NOMO-1 treated with DMSO at 0.1 percent for 48 hours (cell line): ENCODE data around the gene HOXC9.
A peak's percentile ranks its signal among the peaks of the same experiment; 100 is the strongest.

Experiments
- DNase-seq: peaks from one replicate; lab custom pipeline; 2025; ENCODE audit not compliant: unreplicated experiment; lab: John Stamatoyannopoulos, UW

HOXC9 gene

GRCh38 chr12:54011665-54012532 is 11.9 kb downstream of the HOXC9 start:
- DNase-seq = no peak

DNA sequence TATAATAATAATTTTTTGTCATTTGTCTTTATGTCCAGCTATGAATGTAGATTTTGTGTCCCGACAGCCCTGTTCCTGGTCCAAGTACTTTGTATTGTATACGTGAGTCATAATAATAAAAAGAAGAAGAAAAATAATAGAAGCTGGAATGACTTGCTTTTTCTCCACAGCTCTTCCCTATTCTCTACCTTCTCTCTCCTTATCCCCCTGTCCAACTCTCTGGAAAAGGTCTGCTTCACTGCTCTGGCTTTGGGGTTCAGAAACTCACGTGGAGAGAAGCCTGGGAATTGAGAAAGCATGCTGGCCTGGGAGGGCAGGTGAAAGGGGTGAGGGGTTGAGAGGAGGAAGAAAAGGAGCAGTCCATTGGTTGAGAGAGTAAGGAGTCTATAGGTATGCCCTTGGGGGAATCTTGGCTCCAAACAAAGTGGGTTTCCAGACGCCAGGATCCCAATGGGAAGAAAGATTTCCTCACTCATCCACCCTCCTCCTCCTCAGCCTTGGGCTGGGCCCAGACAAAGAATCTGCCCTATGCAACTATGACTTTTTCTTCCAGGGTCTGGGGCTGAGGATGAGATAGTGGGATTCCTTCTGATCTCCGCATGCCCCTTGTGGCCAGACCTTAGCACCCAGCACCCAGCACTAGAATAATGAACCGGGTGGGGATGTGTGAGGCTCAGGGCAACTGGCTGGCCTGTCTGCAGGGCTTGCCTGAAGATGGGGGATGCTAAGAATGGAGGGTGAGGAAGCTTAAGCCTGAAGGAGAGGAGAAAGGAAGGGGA is 12.9 kb downstream of the HOXC9 start:
- no peak for DNase-seq

GRCh38 chr12:54014377-54015017 is 14.5 kb downstream of the HOXC9 start:
- DNase-seq = no peak

GRCh38 chr12:54015018-54015931 is 15.3 kb downstream of the HOXC9 start:
- no peak for DNase-seq

- no peak for DNase-seq
These were observed 16.1 kb downstream of the HOXC9 start for GRCh38 chr12:54016051-54016450.

DNA sequence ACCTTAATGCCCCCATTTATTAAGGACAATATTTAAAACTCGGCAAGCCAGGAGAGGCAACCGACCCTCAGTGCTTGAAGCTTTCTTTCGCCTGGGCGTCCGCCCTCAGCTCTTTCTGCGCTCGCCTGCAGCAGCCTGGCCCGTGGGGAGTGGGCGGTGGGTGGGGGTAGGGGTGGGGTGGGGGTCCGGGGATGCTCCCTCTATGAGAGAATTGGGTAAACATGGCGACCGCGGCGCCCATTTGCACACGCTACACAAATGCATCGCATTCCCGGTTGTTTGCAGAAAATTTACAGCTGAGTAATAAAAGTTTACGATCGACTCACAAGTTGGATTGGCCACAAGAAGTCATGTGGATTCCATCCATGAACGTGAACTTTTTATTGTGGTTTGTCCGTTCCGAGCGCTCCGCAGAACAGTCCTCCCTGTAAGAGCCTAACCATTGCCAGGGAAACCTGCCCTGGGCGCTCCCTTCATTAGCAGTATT is 16.6 kb downstream of the HOXC9 start:
- DNase-seq = no peak

GRCh38 chr12:54017027-54017788 is 17.2 kb downstream of the HOXC9 start:
- DNase-seq = no peak

DNA sequence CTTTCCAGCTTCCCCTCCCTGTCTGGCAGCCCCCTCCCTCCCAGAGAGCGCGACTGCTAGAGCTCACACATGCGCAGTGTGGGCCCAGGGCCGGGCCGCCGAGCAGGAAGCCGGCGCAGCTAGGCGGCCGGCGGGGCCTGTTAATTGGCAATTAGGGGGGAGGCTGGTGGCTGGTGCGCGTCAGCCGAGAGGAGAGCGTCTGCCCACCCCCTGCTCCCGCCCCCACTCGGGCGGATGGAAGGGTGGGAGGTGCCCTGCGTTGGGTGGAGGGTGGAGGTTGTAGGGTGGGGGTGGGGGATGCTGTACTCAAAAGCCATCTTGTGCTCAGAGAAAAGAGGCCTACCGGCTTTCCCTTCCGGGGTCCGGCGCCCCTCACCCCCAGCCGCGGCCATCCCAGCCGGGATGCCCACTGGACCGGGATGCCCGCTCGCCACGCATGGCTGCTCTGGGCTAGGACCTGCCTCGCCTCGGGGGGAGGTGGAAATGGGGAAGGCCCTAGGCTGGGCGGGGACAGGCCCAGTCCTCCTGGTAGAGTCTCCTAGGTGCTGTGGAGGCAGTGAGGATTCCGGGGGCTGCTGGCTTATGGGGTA is 18.0 kb downstream of the HOXC9 start:
- peak; percentile 85 for DNase-seq

DNA sequence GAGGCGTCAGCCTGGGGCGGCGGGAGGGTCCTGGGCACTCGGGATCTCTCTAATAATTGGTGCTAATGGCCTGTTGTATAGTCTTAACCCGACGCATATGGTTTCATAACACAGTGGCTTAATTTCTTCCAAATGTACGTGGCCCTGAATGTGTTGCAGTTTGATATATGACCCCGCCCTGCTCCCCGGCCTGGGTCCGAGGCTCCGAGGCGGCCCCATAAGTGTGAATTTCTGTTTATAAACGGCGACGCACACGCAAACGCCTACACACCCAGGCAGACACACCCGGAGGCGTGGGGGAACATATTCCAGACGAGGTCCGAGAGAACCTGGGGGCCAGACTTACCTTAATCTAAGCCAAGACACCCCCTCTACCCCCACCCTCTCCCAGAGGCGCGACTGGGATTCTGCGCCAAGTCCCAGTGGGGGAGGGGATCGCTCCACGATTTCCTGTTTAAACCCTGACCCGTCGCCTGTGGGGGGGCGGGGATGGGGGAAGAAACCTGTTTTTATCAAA is 18.6 kb downstream of the HOXC9 start:
- no peak for DNase-seq

- no peak for DNase-seq
These were observed 19.3 kb downstream of the HOXC9 start for GRCh38 chr12:54019091-54019811.

DNA sequence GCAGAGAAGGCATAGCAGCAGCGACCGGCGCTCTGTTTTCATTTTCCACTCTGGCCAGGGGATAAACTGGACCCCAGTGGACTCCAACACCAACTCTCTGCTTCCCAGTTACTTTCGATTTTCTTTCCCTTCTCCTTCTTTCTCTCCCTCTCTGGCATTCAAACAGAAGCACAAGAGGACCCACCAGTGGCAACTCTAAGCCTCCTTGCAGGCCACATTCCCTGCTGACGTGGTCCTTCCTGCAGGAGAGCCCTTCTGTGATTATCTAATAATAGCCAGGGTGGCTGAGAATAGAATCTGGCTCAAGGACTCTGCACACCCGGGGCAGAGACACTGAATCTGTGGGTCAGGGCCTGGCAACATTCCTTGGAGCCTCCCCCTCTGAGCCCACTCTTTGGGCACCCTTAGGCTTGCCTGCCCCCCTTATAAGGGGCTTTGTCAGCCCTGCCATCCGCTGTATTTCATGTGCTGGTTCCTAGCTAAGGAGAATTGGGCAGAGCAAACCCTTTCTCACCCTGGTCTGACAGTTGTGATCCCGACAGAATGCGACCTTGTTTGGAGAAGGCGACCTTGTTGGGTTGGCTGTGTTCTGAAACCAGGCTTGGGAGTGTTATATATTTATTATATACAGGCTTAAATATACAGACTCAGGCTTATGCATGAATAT is 20.1 kb downstream of the HOXC9 start:
- DNase-seq = no peak

GRCh38 chr12:54020591-54021405 is 20.8 kb downstream of the HOXC9 start:
- DNase-seq = no peak

- no peak for DNase-seq
These were observed 21.6 kb downstream of the HOXC9 start for GRCh38 chr12:54021432-54022013.

- no peak for DNase-seq
These were observed 23.3 kb downstream of the HOXC9 start for GRCh38 chr12:54022960-54023884.

DNA sequence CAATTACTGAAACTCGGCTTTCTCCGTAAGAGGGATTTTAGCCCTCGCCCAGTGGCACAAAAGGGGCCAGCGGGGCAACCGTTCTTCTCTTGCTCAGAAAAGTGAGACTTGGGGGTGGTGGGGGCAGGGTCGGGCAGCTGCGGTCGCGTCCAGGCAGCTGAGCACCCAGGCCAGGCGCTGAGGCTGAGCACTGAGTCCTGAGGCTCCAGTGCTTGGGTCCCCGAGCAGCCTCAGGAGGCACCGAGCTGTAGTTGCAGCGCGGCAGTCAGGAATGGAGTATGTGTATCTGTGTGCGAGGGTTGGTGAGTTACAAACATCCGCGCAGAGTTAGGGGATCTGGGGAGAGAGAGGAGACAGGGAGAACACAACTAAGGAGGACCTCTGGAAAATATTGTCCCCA is 24.2 kb downstream of the HOXC9 start:
- no peak for DNase-seq
